ENCODE data around the gene PRELID1. TPM values are rescaled to one million over a fixed set of nuclear protein-coding genes. Genes with fewer than 3 reads are reported as not detected.

The PRELID1 gene
- total RNA-seq, 1 experiment from 2014 or later: 194 TPM

DNA sequence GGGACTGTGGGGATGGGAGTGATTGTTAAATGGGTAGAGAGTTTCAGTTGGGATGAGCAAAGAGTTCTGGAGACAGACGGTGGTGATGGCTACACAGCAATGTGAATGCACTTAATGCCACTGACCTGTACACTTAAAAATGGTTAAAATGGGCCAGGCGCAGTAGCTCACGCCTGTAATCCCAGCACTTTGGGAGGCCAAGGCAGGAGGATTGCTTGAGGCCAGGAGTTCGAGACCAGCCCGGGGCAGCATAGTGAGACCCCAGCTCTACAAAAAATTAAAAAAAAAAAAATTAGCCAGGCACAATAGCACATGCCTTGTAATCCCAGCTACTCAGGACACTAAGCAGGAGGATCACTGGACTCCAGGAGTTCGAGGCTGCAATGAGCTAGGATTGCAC lies 40.2 kb downstream of the PRELID1 start:
- H3K36me3 ChIP-seq (ENCODE audit: insufficient read depth, low read length, poor library complexity, severe bottlenecking): peaks cover 10% of the 10 kb centered on the region

DNA sequence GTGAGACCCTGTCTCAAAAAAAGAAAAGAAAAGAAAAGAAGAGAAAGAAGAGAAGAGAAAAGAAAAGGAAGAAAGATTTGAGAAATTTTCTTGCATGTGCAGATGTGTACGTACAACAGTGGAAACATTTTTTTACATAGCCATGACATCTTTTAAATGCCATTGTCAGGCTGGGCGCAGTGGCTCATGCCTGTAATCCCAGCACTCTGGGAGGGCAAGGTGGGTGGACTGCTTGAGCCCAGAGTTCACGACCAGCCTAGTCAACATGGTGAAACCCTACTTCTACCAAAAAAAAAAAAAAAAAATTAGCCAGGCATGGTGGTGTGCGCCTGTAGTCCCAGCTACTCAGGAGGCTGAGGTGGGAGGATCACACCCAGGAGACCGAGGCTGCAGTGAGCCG lies 41.3 kb downstream of the PRELID1 start:
- POLR2A ChIA-PET (ENCODE audit: low non-redundant PET): no interaction called here
- Histone ChIP-seq H3K9me3 (ENCODE audit: low read depth, low read length, poor library complexity, severe bottlenecking) (no peaks in the 10 kb centered on the region), H3K36me3 (ENCODE audit: insufficient read depth, low read length, poor library complexity, severe bottlenecking) (peaks cover 10% of the 10 kb centered on the region), H3K27me3 (replicated peaks; ENCODE audit: insufficient read depth, low read depth, low read length, poor library complexity) (no peaks in the 10 kb centered on the region), H3K4me3 (ENCODE audit: low read depth, low read length, poor library complexity, severe bottlenecking) (no peak overlapping the region), H3K27ac (ENCODE audit: low read depth, low read length, poor library complexity, severe bottlenecking) (no peak overlapping the region), H3K4me1 (ENCODE audit: insufficient read depth, low read length, poor library complexity, severe bottlenecking) (peaks cover 5% of the 10 kb centered on the region)
- intact Hi-C loops (cut with micrococcal nuclease; ENCODE audit: unreplicated experiment): no loop called here
- CTCF ChIA-PET: no interaction called here
- DNase-seq (ENCODE audit: low spot score): no peak
- BruUV-seq (replicated peaks): no TSS peak
- no peak for TF ChIP-seq EZH2 (IDR thresholded peaks at IDR 0.05; ENCODE audit: borderline replicate concordance, low read depth, low read length, poor library complexity, severe bottlenecking)
- TF ChIP-seq, protein P1, sequence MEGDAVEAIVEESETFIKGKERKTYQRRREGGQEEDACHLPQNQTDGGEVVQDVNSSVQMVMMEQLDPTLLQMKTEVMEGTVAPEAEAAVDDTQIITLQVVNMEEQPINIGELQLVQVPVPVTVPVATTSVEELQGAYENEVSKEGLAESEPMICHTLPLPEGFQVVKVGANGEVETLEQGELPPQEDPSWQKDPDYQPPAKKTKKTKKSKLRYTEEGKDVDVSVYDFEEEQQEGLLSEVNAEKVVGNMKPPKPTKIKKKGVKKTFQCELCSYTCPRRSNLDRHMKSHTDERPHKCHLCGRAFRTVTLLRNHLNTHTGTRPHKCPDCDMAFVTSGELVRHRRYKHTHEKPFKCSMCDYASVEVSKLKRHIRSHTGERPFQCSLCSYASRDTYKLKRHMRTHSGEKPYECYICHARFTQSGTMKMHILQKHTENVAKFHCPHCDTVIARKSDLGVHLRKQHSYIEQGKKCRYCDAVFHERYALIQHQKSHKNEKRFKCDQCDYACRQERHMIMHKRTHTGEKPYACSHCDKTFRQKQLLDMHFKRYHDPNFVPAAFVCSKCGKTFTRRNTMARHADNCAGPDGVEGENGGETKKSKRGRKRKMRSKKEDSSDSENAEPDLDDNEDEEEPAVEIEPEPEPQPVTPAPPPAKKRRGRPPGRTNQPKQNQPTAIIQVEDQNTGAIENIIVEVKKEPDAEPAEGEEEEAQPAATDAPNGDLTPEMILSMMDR (conservative IDR thresholded peaks at IDR 0.05; ENCODE audit: low read depth, low read length): no peak

More for the DNA sequence above, 40.2 kb downstream of the PRELID1 start:
- no peak for DNase-seq (ENCODE audit: low spot score)
- no TSS peak for BruUV-seq (replicated peaks)
- H3K27ac ChIP-seq (ENCODE audit: low read depth, low read length, poor library complexity, severe bottlenecking): no peak overlapping the region
- no peaks in the 10 kb centered on the region for H3K4me1 ChIP-seq (ENCODE audit: insufficient read depth, low read length, poor library complexity, severe bottlenecking)
- H3K4me3 ChIP-seq (ENCODE audit: low read depth, low read length, poor library complexity, severe bottlenecking): no peak overlapping the region
- H3K9me3 ChIP-seq (ENCODE audit: low read depth, low read length, poor library complexity, severe bottlenecking): no peaks in the 10 kb centered on the region
- intact Hi-C loops (cut with micrococcal nuclease; ENCODE audit: unreplicated experiment): no loop called here
- ChIA-PET CTCF (no interaction called here), POLR2A (ENCODE audit: low non-redundant PET) (no interaction called here)
- TF ChIP-seq, protein P1 (conservative IDR thresholded peaks at IDR 0.05; ENCODE audit: low read depth, low read length): no peak
- no peak for TF ChIP-seq EZH2 (IDR thresholded peaks at IDR 0.05; ENCODE audit: borderline replicate concordance, low read depth, low read length, poor library complexity, severe bottlenecking)
- no peaks in the 10 kb centered on the region for H3K27me3 ChIP-seq (replicated peaks; ENCODE audit: insufficient read depth, low read depth, low read length, poor library complexity)

DNA sequence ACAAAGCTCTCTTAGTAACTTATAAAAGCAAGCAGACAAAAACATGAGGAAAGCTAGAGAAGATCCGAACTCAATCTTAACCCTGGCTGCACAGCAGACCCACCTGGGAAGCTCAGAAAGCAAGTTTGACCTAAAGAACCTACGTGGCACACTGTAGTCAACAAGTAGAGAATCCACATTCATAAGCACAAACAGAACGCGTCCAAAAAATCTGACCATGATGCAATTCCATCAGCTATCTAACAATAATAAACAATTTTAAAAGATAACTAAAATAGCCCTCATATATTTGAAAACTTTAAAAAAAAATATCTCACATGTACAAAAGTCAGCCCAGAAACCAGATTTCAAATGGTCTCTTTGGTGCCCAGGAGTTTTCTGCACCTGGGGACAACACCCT lies 43.2 kb downstream of the PRELID1 start:
- Histone ChIP-seq H3K27me3 (replicated peaks; ENCODE audit: insufficient read depth, low read depth, low read length, poor library complexity) (no peaks in the 10 kb centered on the region), H3K36me3 (ENCODE audit: insufficient read depth, low read length, poor library complexity, severe bottlenecking) (peaks cover 10% of the 10 kb centered on the region), H3K27ac (ENCODE audit: low read depth, low read length, poor library complexity, severe bottlenecking) (no peak overlapping the region), H3K4me1 (ENCODE audit: insufficient read depth, low read length, poor library complexity, severe bottlenecking) (peaks cover 5% of the 10 kb centered on the region), H3K4me3 (ENCODE audit: low read depth, low read length, poor library complexity, severe bottlenecking) (no peak overlapping the region), H3K9me3 (ENCODE audit: low read depth, low read length, poor library complexity, severe bottlenecking) (no peaks in the 10 kb centered on the region)
- intact Hi-C loops (cut with micrococcal nuclease; ENCODE audit: unreplicated experiment): no loop called here
- ChIA-PET POLR2A (ENCODE audit: low non-redundant PET) (no interaction called here), CTCF (interaction anchor here (0.6 kb wide), 1 partner anchor 43 kb away, joined by 4 read pairs; no protein-coding TSS in a partner anchor)
- TF ChIP-seq, protein P1 (conservative IDR thresholded peaks at IDR 0.05; ENCODE audit: low read depth, low read length): no peak
- TF ChIP-seq EZH2 (IDR thresholded peaks at IDR 0.05; ENCODE audit: borderline replicate concordance, low read depth, low read length, poor library complexity, severe bottlenecking): no peak
- DNase-seq (ENCODE audit: low spot score): no peak
- no TSS peak for BruUV-seq (replicated peaks)
